VCaP (cell line): Measurements from ENCODE around the gene TENM4.

Experiments
- H3K27ac ChIP-seq: fragments of 450-650 bp; 2 replicates; pipeline ENCODE4 v1.5.1; 2017
- TF ChIP-seq, protein P1 (sequence below): fragments of 450-650 bp; conservative IDR thresholded peaks from 2 replicates; pipeline ENCODE4 v1.5.1; 2017; ENCODE audit warnings: mild to moderate bottlenecking, moderate library complexity

Gene TENM4

DNA sequence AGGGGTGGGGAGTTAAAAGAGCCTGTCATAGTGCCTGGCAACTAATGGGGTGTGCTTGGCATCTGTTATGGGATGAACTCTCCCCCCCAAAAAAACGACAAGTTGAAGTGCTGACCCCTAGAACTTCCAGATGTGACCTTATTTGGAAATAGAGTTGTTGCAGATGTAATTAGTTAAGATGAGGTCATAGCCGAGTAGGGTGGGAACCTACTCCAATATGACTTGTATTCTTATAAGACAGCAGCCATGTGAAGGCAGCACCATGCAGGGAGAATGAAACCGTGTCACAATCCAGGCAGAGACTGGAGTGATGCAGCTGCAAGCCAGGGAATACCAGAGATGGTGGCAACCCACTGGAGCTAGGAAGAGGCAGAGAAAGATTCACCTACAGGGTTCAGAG is 394.5 kb downstream of the TENM4 start:
- TF ChIP-seq, protein P1, sequence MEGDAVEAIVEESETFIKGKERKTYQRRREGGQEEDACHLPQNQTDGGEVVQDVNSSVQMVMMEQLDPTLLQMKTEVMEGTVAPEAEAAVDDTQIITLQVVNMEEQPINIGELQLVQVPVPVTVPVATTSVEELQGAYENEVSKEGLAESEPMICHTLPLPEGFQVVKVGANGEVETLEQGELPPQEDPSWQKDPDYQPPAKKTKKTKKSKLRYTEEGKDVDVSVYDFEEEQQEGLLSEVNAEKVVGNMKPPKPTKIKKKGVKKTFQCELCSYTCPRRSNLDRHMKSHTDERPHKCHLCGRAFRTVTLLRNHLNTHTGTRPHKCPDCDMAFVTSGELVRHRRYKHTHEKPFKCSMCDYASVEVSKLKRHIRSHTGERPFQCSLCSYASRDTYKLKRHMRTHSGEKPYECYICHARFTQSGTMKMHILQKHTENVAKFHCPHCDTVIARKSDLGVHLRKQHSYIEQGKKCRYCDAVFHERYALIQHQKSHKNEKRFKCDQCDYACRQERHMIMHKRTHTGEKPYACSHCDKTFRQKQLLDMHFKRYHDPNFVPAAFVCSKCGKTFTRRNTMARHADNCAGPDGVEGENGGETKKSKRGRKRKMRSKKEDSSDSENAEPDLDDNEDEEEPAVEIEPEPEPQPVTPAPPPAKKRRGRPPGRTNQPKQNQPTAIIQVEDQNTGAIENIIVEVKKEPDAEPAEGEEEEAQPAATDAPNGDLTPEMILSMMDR: no peak
- no peak overlapping the region for H3K27ac ChIP-seq

DNA sequence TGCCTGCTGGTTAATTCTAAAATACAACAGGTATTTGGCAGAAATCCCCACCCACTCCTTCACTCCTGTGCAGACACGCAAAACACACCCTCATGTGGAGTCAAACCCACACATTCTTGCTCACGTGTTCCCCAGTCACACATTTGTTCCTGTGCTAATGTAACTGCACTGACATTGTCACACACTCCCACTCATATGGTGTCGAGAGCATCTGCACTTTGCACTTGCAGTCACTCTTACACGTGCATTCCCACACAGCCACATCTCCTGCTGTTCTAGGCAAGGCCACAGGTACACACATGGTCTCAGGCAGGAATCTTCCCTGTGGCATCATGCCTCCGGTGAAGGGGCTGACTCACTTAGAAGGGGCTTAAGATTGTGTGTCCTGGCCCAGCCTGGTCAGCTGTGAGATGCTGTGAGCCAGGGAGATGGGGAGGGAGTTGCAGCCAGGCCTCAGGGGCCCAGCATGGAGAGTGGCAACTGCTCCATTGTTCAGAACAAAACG is 395.0 kb downstream of the TENM4 start:
- no peak overlapping the region for H3K27ac ChIP-seq
- TF ChIP-seq, protein P1: no peak

DNA sequence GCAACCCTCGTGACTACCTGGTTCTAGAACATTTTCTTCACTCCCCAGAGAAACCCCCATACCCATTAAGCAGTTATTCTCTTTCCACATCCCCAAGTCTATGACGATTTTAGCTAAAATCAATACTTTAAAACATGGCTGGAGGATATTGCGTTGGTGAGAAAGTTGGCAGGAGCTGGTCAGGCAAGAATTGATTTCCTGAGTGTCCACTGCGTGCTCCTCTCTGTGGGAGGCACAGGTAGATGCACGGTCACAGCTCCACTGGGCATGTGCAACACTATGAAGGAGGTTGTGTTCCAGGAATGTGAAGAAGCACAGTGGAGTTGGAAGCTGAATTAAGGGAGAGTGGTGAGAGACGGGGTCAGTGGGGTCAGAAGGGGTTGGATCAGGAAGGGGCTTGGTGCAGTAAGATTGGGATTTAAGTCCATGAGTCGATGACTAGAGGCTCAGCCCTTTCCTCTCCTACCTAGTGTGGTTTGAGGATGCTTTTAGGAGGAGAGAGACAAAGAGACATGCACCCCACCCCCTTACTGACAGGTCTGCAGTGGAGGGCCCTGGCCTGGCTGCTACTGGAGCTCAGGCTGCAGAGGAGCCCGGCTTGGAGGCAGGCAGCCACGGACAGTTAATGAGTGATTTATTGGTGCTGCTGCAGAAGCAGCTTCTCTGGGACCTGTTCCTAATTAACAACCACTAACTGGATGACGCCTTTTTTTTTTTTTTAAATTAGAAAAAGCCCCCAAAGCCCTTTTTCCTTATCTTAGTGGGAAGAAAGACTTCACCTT is 395.6 kb downstream of the TENM4 start:
- TF ChIP-seq, protein P1: no peak
- peak overlapping the region; percentile 19; the same call in 1 of the 2 replicates for H3K27ac ChIP-seq

DNA sequence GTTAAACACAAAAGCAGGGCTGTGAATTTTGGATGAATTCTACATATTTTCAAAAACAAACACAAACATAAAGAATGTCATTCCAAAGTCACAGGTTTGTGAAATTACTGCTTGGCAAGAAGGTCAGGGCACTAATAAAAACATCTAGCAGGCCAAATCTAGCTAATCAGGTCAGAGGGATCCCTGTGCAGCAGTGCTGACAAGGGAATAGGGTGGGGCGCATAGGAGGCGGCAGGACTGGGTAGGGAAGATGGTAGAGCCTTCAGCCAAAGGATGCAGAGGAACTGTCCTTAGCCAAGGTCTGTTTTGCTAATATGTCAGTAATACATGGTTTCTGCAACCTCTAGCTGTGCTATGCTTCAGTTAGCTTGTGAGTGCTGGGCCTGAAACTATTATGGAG is 396.6 kb downstream of the TENM4 start:
- TF ChIP-seq, protein P1: no peak
- H3K27ac ChIP-seq: no peak overlapping the region

DNA sequence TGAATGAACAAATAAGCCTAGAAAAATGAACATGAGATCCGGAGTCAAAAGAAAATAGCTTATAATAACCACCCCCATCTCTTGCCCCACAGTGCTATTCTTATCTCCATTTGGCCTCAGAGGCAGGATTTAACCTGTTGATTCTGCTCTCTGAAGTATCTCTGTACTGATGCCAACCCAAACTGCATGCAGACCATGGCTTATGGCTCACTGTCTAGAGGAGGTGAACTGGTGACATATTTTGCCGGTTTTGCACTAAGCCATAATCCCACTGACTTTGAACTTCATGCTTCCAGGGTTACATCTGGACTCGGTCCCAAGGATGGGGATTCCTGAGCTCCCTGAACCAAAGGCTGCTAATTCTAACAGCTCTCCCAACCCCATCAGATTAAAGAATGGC is 397.1 kb downstream of the TENM4 start:
- H3K27ac ChIP-seq: no peak overlapping the region
- TF ChIP-seq, protein P1: no peak

DNA sequence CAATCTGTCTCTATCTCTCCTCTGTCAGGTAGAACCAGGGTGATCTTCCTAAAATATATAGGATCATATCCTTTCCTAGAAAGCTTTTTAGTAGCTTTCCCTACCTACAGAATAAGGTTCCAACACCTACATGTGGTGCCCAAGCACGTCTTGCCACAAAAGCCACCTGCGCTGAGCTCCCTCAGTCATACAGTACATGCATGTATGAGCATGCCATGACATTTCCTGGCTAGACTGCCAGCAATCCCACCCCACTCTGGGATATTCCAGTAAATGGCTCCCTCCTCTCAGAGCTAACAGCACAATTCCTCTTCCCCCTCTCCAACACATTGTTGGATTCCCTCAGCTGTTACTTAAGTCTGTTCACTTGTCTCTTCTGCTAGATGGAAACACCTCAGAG is 398.0 kb downstream of the TENM4 start:
- TF ChIP-seq, protein P1: no peak
- H3K27ac ChIP-seq: no peak overlapping the region

DNA sequence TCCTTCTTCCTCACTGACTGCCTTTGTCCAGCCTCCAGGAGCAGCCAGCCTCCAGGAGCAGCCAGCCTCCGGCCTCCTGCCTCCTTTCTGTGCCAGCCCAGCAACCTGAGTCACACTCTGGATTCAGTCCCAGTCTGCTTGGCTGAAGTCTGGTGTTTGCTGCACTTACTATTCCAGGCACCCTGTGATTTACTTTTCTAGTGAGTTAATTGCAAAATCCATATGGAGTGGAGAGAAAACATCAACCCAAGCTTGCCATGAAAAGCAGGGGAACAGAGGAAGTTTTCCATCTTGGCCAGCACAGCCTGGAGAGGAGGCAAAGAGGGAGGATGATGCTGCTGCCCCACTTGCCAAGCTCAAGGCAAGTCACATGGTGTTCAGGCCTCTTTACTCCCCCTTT is 400.5 kb downstream of the TENM4 start:
- TF ChIP-seq, protein P1: no peak
- H3K27ac ChIP-seq: no peak overlapping the region
